ENCODE data around the gene SPTY2D1. TPM values are rescaled to one million over a fixed set of nuclear protein-coding genes. Genes with fewer than 3 reads are reported as not detected.
A peak's percentile ranks its signal among the peaks of the same experiment; 100 is the strongest.
"Not testable (repeated sequence)": the region's sequence is repeated elsewhere in the genome, so short reads cannot be mapped to it uniquely, and the experiment has no call there.

The SPTY2D1 gene
- total and polyA plus RNA-seq, 4 donors, result 3.9 to 19.9 (median 11.5) TPM

GRCh38 chr11:18669219-18669596, 35.1 kb upstream of the SPTY2D1 start:
- Histone ChIP-seq H3K4me3 (ENCODE audit: low read length in 2 of 2) (no peak overlapping the region), H3K36me3 (ENCODE audit: control insufficient read depth in 1 of 2, insufficient read depth in 2 of 2, low read length in 1 of 2) (no peaks in the 10 kb centered on the region), H3K27ac (ENCODE audit: low read depth in 1 of 2, low read length in 2 of 2) (no peak overlapping the region), H3K4me1 (ENCODE audit: control insufficient read depth in 1 of 2, insufficient read depth in 2 of 2, low read length in 2 of 2) (no peaks in the 10 kb centered on the region), H3K27me3 (ENCODE audit: control insufficient read depth in 1 of 2, insufficient read depth in 2 of 2, low read length in 1 of 2) (no peaks in the 10 kb centered on the region), H3K9me3 (ENCODE audit: control insufficient read depth, low read length) (no peaks in the 10 kb centered on the region)
- ATAC-seq (ENCODE audit: low FRiP score), result no peak
- intact Hi-C loops (cut with DNase I), result no loop called here
- 45 to 49% methylated on average over 2 of the region's 2 CpGs for WGBS, 2 donors
- DNase-seq, result no peak

- no peaks in the 10 kb centered on the region for H3K36me3 ChIP-seq (ENCODE audit: control insufficient read depth in 1 of 2, insufficient read depth in 2 of 2, low read length in 1 of 2)
- ATAC-seq (ENCODE audit: low FRiP score) (no peak), DNase-seq (no peak)
- H3K27me3 ChIP-seq (ENCODE audit: control insufficient read depth in 1 of 2, insufficient read depth in 2 of 2, low read length in 1 of 2), result no peaks in the 10 kb centered on the region
- no peaks in the 10 kb centered on the region for H3K9me3 ChIP-seq (ENCODE audit: control insufficient read depth, low read length)
- WGBS, 2 donors, result 82 to 84% methylated on average over 4 of the region's 4 CpGs
- no peaks in the 10 kb centered on the region for H3K4me1 ChIP-seq (ENCODE audit: control insufficient read depth in 1 of 2, insufficient read depth in 2 of 2, low read length in 2 of 2)
- intact Hi-C loops (cut with DNase I), result no loop called here
- H3K27ac ChIP-seq (ENCODE audit: low read depth in 1 of 2, low read length in 2 of 2), result no peak overlapping the region
- H3K4me3 ChIP-seq (ENCODE audit: low read length in 2 of 2), result no peak overlapping the region
These were observed 34.0 kb upstream of the SPTY2D1 start for GRCh38 chr11:18668131-18668530.

- H3K36me3 ChIP-seq (ENCODE audit: control insufficient read depth in 1 of 2, insufficient read depth in 2 of 2, low read length in 1 of 2); H3K4me3 ChIP-seq (ENCODE audit: low read length in 2 of 2); intact Hi-C loops (cut with DNase I); DNase-seq; H3K9me3 ChIP-seq (ENCODE audit: control insufficient read depth, low read length); H3K27ac ChIP-seq (ENCODE audit: low read depth in 1 of 2, low read length in 2 of 2); H3K27me3 ChIP-seq (ENCODE audit: control insufficient read depth in 1 of 2, insufficient read depth in 2 of 2, low read length in 1 of 2); ATAC-seq (ENCODE audit: low FRiP score); H3K4me1 ChIP-seq (ENCODE audit: control insufficient read depth in 1 of 2, insufficient read depth in 2 of 2, low read length in 2 of 2): not testable (repeated sequence)
- 65 to 83% methylated on average over 10 of the region's 10 CpGs for WGBS, 2 donors
These were observed 31.3 kb upstream of the SPTY2D1 start for GRCh38 chr11:18665353-18665872.

GRCh38 chr11:18657673-18658072, 23.5 kb upstream of the SPTY2D1 start:
- no peaks in the 10 kb centered on the region for H3K9me3 ChIP-seq (ENCODE audit: control insufficient read depth, low read length)
- H3K27ac ChIP-seq (ENCODE audit: low read depth in 1 of 2, low read length in 2 of 2), result no peak overlapping the region
- intact Hi-C loops (cut with DNase I), result no loop called here
- no peaks in the 10 kb centered on the region for H3K27me3 ChIP-seq (ENCODE audit: control insufficient read depth in 1 of 2, insufficient read depth in 2 of 2, low read length in 1 of 2)
- DNase-seq, result no peak
- no peak overlapping the region for H3K4me3 ChIP-seq (ENCODE audit: low read length in 2 of 2)
- H3K36me3 ChIP-seq (ENCODE audit: control insufficient read depth in 1 of 2, insufficient read depth in 2 of 2, low read length in 1 of 2), result no peaks in the 10 kb centered on the region
- WGBS, 2 donors, result 84 to 85% methylated on average over 5 of the region's 5 CpGs
- no peak for ATAC-seq (ENCODE audit: low FRiP score)
- no peaks in the 10 kb centered on the region for H3K4me1 ChIP-seq (ENCODE audit: control insufficient read depth in 1 of 2, insufficient read depth in 2 of 2, low read length in 2 of 2)

- peak in 1 of 2 donors; percentile 56 for DNase-seq
These were observed 16.9 kb upstream of the SPTY2D1 start for GRCh38 chr11:18650859-18651557.

GRCh38 chr11:18650353-18650752, 16.2 kb upstream of the SPTY2D1 start:
- WGBS, 2 donors, result 70 to 73% methylated on average over 4 of the region's 4 CpGs
- no peak for DNase-seq
- H3K36me3 ChIP-seq (ENCODE audit: control insufficient read depth in 1 of 2, insufficient read depth in 2 of 2, low read length in 1 of 2), result no peaks in the 10 kb centered on the region
- H3K9me3 ChIP-seq (ENCODE audit: control insufficient read depth, low read length), result peaks cover 1% of the 10 kb centered on the region
- no peak for ATAC-seq (ENCODE audit: low FRiP score)
- intact Hi-C loops (cut with DNase I), result no loop called here
- no peaks in the 10 kb centered on the region for H3K27me3 ChIP-seq (ENCODE audit: control insufficient read depth in 1 of 2, insufficient read depth in 2 of 2, low read length in 1 of 2)
- no peaks in the 10 kb centered on the region for H3K4me1 ChIP-seq (ENCODE audit: control insufficient read depth in 1 of 2, insufficient read depth in 2 of 2, low read length in 2 of 2)
- no peak overlapping the region for H3K4me3 ChIP-seq (ENCODE audit: low read length in 2 of 2)
- no peak overlapping the region for H3K27ac ChIP-seq (ENCODE audit: low read depth in 1 of 2, low read length in 2 of 2)

More at GRCh38 chr11:18650859-18651557, 16.9 kb upstream of the SPTY2D1 start:
- no peak for ATAC-seq (ENCODE audit: low FRiP score)
- WGBS, 2 donors, result 75% methylated on average over 19 of the region's 19 CpGs
- Histone ChIP-seq H3K36me3 (ENCODE audit: control insufficient read depth in 1 of 2, insufficient read depth in 2 of 2, low read length in 1 of 2) (no peaks in the 10 kb centered on the region), H3K27ac (ENCODE audit: low read depth in 1 of 2, low read length in 2 of 2) (no peak overlapping the region), H3K4me1 (ENCODE audit: control insufficient read depth in 1 of 2, insufficient read depth in 2 of 2, low read length in 2 of 2) (no peaks in the 10 kb centered on the region), H3K4me3 (ENCODE audit: low read length in 2 of 2) (no peak overlapping the region), H3K9me3 (ENCODE audit: control insufficient read depth, low read length) (peaks cover 1% of the 10 kb centered on the region), H3K27me3 (ENCODE audit: control insufficient read depth in 1 of 2, insufficient read depth in 2 of 2, low read length in 1 of 2) (no peaks in the 10 kb centered on the region)
- intact Hi-C loops (cut with DNase I), result no loop called here

- 64 to 75% methylated on average over 4 of the region's 4 CpGs for WGBS, 2 donors
- ATAC-seq (ENCODE audit: low FRiP score); intact Hi-C loops (cut with DNase I); H3K27me3 ChIP-seq (ENCODE audit: control insufficient read depth in 1 of 2, insufficient read depth in 2 of 2, low read length in 1 of 2); H3K4me1 ChIP-seq (ENCODE audit: control insufficient read depth in 1 of 2, insufficient read depth in 2 of 2, low read length in 2 of 2); H3K27ac ChIP-seq (ENCODE audit: low read depth in 1 of 2, low read length in 2 of 2); H3K4me3 ChIP-seq (ENCODE audit: low read length in 2 of 2); H3K36me3 ChIP-seq (ENCODE audit: control insufficient read depth in 1 of 2, insufficient read depth in 2 of 2, low read length in 1 of 2); H3K9me3 ChIP-seq (ENCODE audit: control insufficient read depth, low read length); DNase-seq: not testable (repeated sequence)
These were observed 8.9 kb upstream of the SPTY2D1 start for GRCh38 chr11:18643034-18643433.

- WGBS, 2 donors, result 62 to 76% methylated on average over 1 of the region's 1 CpG
- ATAC-seq (ENCODE audit: low FRiP score), result no peak
- H3K4me1 ChIP-seq (ENCODE audit: control insufficient read depth in 1 of 2, insufficient read depth in 2 of 2, low read length in 2 of 2), result no peaks in the 10 kb centered on the region
- H3K4me3 ChIP-seq (ENCODE audit: low read length in 2 of 2), result no peak overlapping the region
- no peaks in the 10 kb centered on the region for H3K36me3 ChIP-seq (ENCODE audit: control insufficient read depth in 1 of 2, insufficient read depth in 2 of 2, low read length in 1 of 2)
- no peaks in the 10 kb centered on the region for H3K27me3 ChIP-seq (ENCODE audit: control insufficient read depth in 1 of 2, insufficient read depth in 2 of 2, low read length in 1 of 2)
- peaks cover 1% of the 10 kb centered on the region for H3K9me3 ChIP-seq (ENCODE audit: control insufficient read depth, low read length)
- intact Hi-C loops (cut with DNase I), result no loop called here
- no peak overlapping the region for H3K27ac ChIP-seq (ENCODE audit: low read depth in 1 of 2, low read length in 2 of 2)
- no peak for DNase-seq
These were observed 7.5 kb upstream of the SPTY2D1 start for GRCh38 chr11:18641677-18642076.
